ENCODE data around the gene CADPS2.

Gene CADPS2

GRCh38 chr7:122724366-122724765 is 161.9 kb downstream of the CADPS2 start:
- H3K27me3 ChIP-seq (ENCODE audit: control insufficient read depth, insufficient read depth, low read length): no peaks in the 10 kb centered on the region
- no peak overlapping the region for H3K4me3 ChIP-seq (ENCODE audit: low read length)
- no peaks in the 10 kb centered on the region for H3K36me3 ChIP-seq (ENCODE audit: control insufficient read depth, insufficient read depth, low read length)
- no peaks in the 10 kb centered on the region; the same call in 1 of the 2 replicates for H3K4me1 ChIP-seq (ENCODE audit: control insufficient read depth, insufficient read depth, low read length)
- DNase-seq (ENCODE audit: low read depth, low spot score): no peak
- no peak overlapping the region for H3K27ac ChIP-seq (ENCODE audit: low read length)
- no CpG with 5 or more reads among the region's 4 CpGs for WGBS (ENCODE audit: insufficient coverage, insufficient read length)
- H3K9me3 ChIP-seq (ENCODE audit: control insufficient read depth, insufficient read depth, low read length): no peaks in the 10 kb centered on the region

DNA sequence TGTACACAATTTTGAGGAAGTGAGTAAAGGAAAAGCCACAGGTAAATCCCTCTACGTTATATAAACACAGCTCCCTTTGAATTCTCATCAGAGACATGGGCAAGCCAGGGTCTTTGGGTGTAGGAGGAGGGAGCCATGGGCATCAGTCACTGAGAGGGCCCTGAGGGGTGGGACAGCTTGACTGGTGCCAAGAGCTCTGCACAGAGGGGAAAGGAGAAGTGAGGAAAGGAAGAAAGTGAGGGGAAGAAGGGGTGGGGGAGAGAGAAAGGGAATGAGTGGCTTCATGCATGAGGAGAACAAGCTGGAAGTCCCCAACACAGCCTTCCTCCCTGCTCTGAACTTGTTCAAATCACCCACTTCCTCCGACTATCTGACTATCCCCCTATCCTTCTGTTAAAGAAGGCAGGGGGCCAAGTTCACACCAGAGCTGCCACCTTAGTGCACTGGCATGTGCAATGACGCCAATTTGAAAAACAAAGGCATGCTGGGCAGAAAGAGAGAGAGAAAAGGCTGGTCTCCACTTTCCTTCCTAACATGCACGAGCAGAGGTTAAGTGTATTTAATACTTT is 167.2 kb downstream of the CADPS2 start:
- no peak overlapping the region for H3K27ac ChIP-seq (ENCODE audit: low read length)
- no peaks in the 10 kb centered on the region for H3K9me3 ChIP-seq (ENCODE audit: control insufficient read depth, insufficient read depth, low read length)
- H3K4me3 ChIP-seq (ENCODE audit: low read length): no peak overlapping the region
- WGBS (ENCODE audit: insufficient coverage, insufficient read length): no CpG with 5 or more reads among the region's 4 CpGs
- DNase-seq (ENCODE audit: low read depth, low spot score): no peak
- H3K36me3 ChIP-seq (ENCODE audit: control insufficient read depth, insufficient read depth, low read length): no peaks in the 10 kb centered on the region
- no peaks in the 10 kb centered on the region for H3K27me3 ChIP-seq (ENCODE audit: control insufficient read depth, insufficient read depth, low read length)
- H3K4me1 ChIP-seq (ENCODE audit: control insufficient read depth, insufficient read depth, low read length): peaks cover 2% of the 10 kb centered on the region; the same call in 1 of the 2 replicates

GRCh38 chr7:122717356-122718089 is 168.7 kb downstream of the CADPS2 start:
- Histone ChIP-seq H3K27me3 (ENCODE audit: control insufficient read depth, insufficient read depth, low read length) (no peaks in the 10 kb centered on the region), H3K36me3 (ENCODE audit: control insufficient read depth, insufficient read depth, low read length) (no peaks in the 10 kb centered on the region), H3K27ac (ENCODE audit: low read length) (no peak overlapping the region), H3K4me1 (ENCODE audit: control insufficient read depth, insufficient read depth, low read length) (peaks cover 2% of the 10 kb centered on the region; the same call in 1 of the 2 replicates), H3K4me3 (ENCODE audit: low read length) (no peak overlapping the region), H3K9me3 (ENCODE audit: control insufficient read depth, insufficient read depth, low read length) (no peaks in the 10 kb centered on the region)
- no CpG with 5 or more reads among the region's 6 CpGs for WGBS (ENCODE audit: insufficient coverage, insufficient read length)
- no peak for DNase-seq (ENCODE audit: low read depth, low spot score)

DNA sequence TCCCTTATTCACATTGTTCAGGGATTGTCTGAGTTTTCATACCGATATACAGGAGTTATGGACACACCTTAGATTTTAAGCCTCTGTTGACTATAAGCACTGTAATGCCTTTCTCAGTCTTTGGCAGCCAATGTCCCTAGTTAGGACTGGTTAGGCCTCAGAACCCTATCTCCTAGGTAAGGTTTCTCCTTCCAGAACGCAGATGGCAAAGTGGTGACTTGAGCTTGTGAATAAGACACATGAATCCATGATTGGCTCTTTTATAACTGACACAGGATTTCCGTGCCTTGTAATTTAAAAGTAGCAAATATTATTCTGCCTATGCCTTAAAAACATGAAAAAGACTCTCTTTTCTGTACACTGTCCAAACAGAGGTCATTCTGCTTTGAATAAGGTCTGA is 171.1 kb downstream of the CADPS2 start:
- DNase-seq (ENCODE audit: low read depth, low spot score): no peak
- H3K9me3 ChIP-seq (ENCODE audit: control insufficient read depth, insufficient read depth, low read length): no peaks in the 10 kb centered on the region
- H3K4me3 ChIP-seq (ENCODE audit: low read length): no peak overlapping the region
- H3K4me1 ChIP-seq (ENCODE audit: control insufficient read depth, insufficient read depth, low read length): peaks cover 2% of the 10 kb centered on the region; the same call in 1 of the 2 replicates
- no peaks in the 10 kb centered on the region for H3K27me3 ChIP-seq (ENCODE audit: control insufficient read depth, insufficient read depth, low read length)
- no peak overlapping the region for H3K27ac ChIP-seq (ENCODE audit: low read length)
- WGBS (ENCODE audit: insufficient coverage, insufficient read length): no CpG with 5 or more reads among the region's 3 CpGs
- H3K36me3 ChIP-seq (ENCODE audit: control insufficient read depth, insufficient read depth, low read length): no peaks in the 10 kb centered on the region

- Histone ChIP-seq H3K27me3 (ENCODE audit: control insufficient read depth, insufficient read depth, low read length) (no peaks in the 10 kb centered on the region), H3K36me3 (ENCODE audit: control insufficient read depth, insufficient read depth, low read length) (no peaks in the 10 kb centered on the region), H3K4me1 (ENCODE audit: control insufficient read depth, insufficient read depth, low read length) (no peaks in the 10 kb centered on the region), H3K4me3 (ENCODE audit: low read length) (no peak overlapping the region), H3K27ac (ENCODE audit: low read length) (no peak overlapping the region), H3K9me3 (ENCODE audit: control insufficient read depth, insufficient read depth, low read length) (no peaks in the 10 kb centered on the region)
- WGBS (ENCODE audit: insufficient coverage, insufficient read length): no CpG with 5 or more reads among the region's 1 CpG
- no peak for DNase-seq (ENCODE audit: low read depth, low spot score)
Observed at GRCh38 chr7:122710916-122711315, 175.3 kb downstream of the CADPS2 start.

DNA sequence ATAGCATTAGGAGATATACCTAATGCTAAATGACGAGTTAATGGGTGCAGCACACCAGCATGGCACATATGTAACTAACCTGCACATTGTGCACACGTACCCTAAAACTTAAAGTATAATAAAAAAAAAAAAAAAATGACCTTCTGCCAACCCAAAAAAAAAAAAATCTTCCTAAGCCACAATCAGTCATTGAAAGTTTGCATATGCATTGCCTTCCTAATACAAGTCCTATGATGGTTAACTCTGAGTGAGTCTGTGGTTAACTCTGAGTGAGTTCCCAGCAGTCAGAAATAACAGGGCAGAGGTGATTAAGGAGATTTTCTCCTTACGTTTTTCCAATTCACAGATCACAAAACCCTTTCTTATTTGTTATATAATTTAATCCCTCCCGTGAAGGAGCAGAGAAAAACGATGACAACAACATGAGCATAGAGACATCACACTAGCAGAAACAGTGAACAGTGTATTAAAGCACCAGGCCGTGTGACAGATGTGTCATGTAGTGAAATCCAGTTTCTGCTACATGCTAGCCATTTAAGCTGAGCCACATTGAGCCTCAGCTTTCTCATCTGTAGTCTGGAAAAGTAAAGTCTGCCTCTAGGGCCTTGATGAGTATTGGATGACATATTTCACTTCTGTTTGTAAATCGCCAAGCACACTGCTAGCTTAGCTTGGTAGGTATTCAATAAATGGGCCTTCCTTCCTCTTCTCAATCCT is 176.2 kb downstream of the CADPS2 start:
- Histone ChIP-seq H3K9me3 (ENCODE audit: control insufficient read depth, insufficient read depth, low read length) (no peaks in the 10 kb centered on the region), H3K36me3 (ENCODE audit: control insufficient read depth, insufficient read depth, low read length) (no peaks in the 10 kb centered on the region), H3K27ac (ENCODE audit: low read length) (no peak overlapping the region), H3K4me1 (ENCODE audit: control insufficient read depth, insufficient read depth, low read length) (no peaks in the 10 kb centered on the region), H3K4me3 (ENCODE audit: low read length) (no peak overlapping the region), H3K27me3 (ENCODE audit: control insufficient read depth, insufficient read depth, low read length) (no peaks in the 10 kb centered on the region)
- DNase-seq (ENCODE audit: low read depth, low spot score): no peak
- no CpG with 5 or more reads among the region's 7 CpGs for WGBS (ENCODE audit: insufficient coverage, insufficient read length)

GRCh38 chr7:122706836-122707235 is 179.4 kb downstream of the CADPS2 start:
- no CpG with 5 or more reads among the region's 2 CpGs for WGBS (ENCODE audit: insufficient coverage, insufficient read length)

DNA sequence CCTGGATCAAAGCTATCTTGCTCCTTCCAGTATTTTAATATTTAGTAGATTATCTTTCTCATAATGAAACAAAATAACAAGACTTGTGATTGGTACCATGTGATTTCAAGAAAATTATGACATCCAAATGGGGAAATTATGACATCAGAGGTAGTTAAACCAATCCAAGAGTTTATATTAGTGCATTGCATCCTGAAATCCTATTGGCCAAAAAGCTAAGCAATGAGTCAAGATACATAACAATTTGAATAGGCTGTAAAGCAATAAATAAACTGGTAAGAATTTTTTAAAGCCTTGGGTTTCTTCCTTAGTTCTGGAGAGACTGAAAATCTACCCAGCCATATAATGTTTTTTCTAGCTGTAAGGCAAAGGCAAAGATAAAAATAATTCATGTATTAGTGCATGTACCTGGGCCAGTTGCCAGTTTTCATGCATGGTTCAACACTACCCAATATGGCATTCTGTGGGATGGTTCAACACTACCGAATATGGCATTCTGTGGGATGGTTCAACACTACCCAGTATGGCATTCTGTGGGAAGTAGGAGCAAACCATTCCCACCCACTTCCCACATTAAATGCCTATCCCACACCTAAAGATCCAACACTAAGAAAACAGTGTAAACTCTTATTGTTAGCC is 183.3 kb downstream of the CADPS2 start, which contains the start of gene RNF148:
RNF148 (minus strand) TSS at position 51 of the 639 bp plus-strand sequence. CDS start 172 bp downstream, outside the sequence.
- Histone ChIP-seq H3K4me1 (ENCODE audit: control insufficient read depth, insufficient read depth, low read length) (no peaks in the 10 kb centered on the region), H3K27ac (ENCODE audit: low read length) (no peak within 1 kb of the TSS), H3K27me3 (ENCODE audit: control insufficient read depth, insufficient read depth, low read length) (no peaks in the 10 kb centered on the region), H3K4me3 (ENCODE audit: low read length) (no peak within 1 kb of the TSS), H3K36me3 (ENCODE audit: control insufficient read depth, insufficient read depth, low read length) (no peaks in the 10 kb centered on the region), H3K9me3 (ENCODE audit: control insufficient read depth, insufficient read depth, low read length) (no peaks in the 10 kb centered on the region)
- no peak for DNase-seq (ENCODE audit: low read depth, low spot score)
- no CpG with 5 or more reads among the region's 1 CpG for WGBS (ENCODE audit: insufficient coverage, insufficient read length)

More at GRCh38 chr7:122706836-122707235, 179.4 kb downstream of the CADPS2 start:
- no peaks in the 10 kb centered on the region for H3K27me3 ChIP-seq (ENCODE audit: control insufficient read depth, insufficient read depth, low read length)
- H3K4me3 ChIP-seq (ENCODE audit: low read length): no peak overlapping the region
- no peak for DNase-seq (ENCODE audit: low read depth, low spot score)
- H3K9me3 ChIP-seq (ENCODE audit: control insufficient read depth, insufficient read depth, low read length): no peaks in the 10 kb centered on the region
- no peak overlapping the region for H3K27ac ChIP-seq (ENCODE audit: low read length)
- no peaks in the 10 kb centered on the region for H3K4me1 ChIP-seq (ENCODE audit: control insufficient read depth, insufficient read depth, low read length)
- H3K36me3 ChIP-seq (ENCODE audit: control insufficient read depth, insufficient read depth, low read length): no peaks in the 10 kb centered on the region

DNA sequence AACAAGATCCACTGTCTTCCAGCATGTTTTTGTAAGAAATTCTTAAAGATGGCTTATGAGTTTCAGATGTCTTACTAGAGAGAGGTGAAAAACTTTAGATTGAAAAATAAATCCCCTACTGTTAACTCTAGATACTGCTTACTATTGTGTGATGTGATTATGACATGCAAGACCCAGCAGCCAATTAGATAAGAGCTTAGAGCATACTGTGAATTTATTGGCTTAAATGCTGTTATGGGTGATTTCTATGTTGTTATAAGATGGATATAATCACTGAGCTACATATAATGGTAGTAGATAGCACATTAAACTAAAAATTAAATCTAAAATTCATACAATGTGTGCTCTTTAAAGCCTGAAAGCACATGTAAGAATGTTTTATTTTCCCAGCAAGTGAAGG is 187.2 kb downstream of the CADPS2 start, which contains the start of gene RNF133:
RNF133 (minus strand) TSS at position 101 of the 400 bp plus-strand sequence. CDS start 199 bp downstream, outside the sequence.
- H3K27me3 ChIP-seq (ENCODE audit: control insufficient read depth, insufficient read depth, low read length): no peaks in the 10 kb centered on the region
- no peaks in the 10 kb centered on the region; the same call in 1 of the 2 replicates for H3K4me1 ChIP-seq (ENCODE audit: control insufficient read depth, insufficient read depth, low read length)
- no peak for DNase-seq (ENCODE audit: low read depth, low spot score)
- no peak within 1 kb of the TSS for H3K27ac ChIP-seq (ENCODE audit: low read length)
- H3K36me3 ChIP-seq (ENCODE audit: control insufficient read depth, insufficient read depth, low read length): no peaks in the 10 kb centered on the region
- H3K4me3 ChIP-seq (ENCODE audit: low read length): no peak within 1 kb of the TSS
- H3K9me3 ChIP-seq (ENCODE audit: control insufficient read depth, insufficient read depth, low read length): no peaks in the 10 kb centered on the region

GRCh38 chr7:122695816-122696215 is 190.4 kb downstream of the CADPS2 start:
- Histone ChIP-seq H3K9me3 (ENCODE audit: control insufficient read depth, insufficient read depth, low read length) (no peaks in the 10 kb centered on the region), H3K27ac (ENCODE audit: low read length) (no peak overlapping the region), H3K4me3 (ENCODE audit: low read length) (no peak overlapping the region), H3K27me3 (ENCODE audit: control insufficient read depth, insufficient read depth, low read length) (no peaks in the 10 kb centered on the region; the same call in 1 of the 2 replicates), H3K36me3 (ENCODE audit: control insufficient read depth, insufficient read depth, low read length) (no peaks in the 10 kb centered on the region), H3K4me1 (ENCODE audit: control insufficient read depth, insufficient read depth, low read length) (no peaks in the 10 kb centered on the region; the same call in none of the 2 replicates)
- no CpG with 5 or more reads among the region's 1 CpG for WGBS (ENCODE audit: insufficient coverage, insufficient read length)
- no peak for DNase-seq (ENCODE audit: low read depth, low spot score)

All from iPS DF 6.9 (cell line).